Nephron (organoid): ENCODE measurements around the gene CNTN4.

ENCODE experiments used
- H3K27ac Mint-ChIP-seq, 3 experiments: 2 replicates each; pipeline ENCODE4 v1.8.0; 2020; ENCODE audit warnings: mixed read lengths in 3 of 3, mild to moderate bottlenecking in 2 of 3, moderate library complexity in 1 of 3
- H3K27me3 Mint-ChIP-seq: 2 replicates; pipeline ENCODE4 v1.8.0; 2021; ENCODE audit warnings: low read depth, mild to moderate bottlenecking, moderate library complexity, mixed read lengths
- H3K36me3 Mint-ChIP-seq: 2 replicates; pipeline ENCODE4 v1.8.0; 2020; ENCODE audit warnings: low read depth, mixed read lengths
- H3K4me1 Mint-ChIP-seq: 2 replicates; pipeline ENCODE4 v1.8.0; 2020; ENCODE audit warnings: mixed read lengths
- H3K4me3 Mint-ChIP-seq, 3 experiments: 2 replicates each; pipeline ENCODE4 v1.8.0; 2020; ENCODE audit warnings: mild to moderate bottlenecking in 3 of 3, mixed read lengths in 3 of 3, moderate library complexity in 2 of 3
- H3K9me3 Mint-ChIP-seq: 2 replicates; pipeline ENCODE4 v1.8.0; 2020; ENCODE audit warnings: mixed read lengths
- CTCF ChIP-seq, 3 experiments: fragments of 200-600 bp; sonication (generic); IDR thresholded peaks; one replicate each; pipeline ENCODE4 v1.5.0; 2021; ENCODE audit warnings: antibody characterized with exemption in 3 of 3; ENCODE audit not compliant: unreplicated experiment in 3 of 3

The CNTN4 gene

GRCh38 chr3:2247831-2248230, 149.2 kb downstream of the CNTN4 start:
- no peak for TF ChIP-seq CTCF (IDR thresholded peaks at IDR 0.05; ENCODE audit: unreplicated experiment in 3 of 3)
- H3K36me3 Mint-ChIP-seq = no peaks in the 10 kb centered on the region
- no peaks in the 10 kb centered on the region for H3K4me1 Mint-ChIP-seq
- H3K27me3 Mint-ChIP-seq = no peaks in the 10 kb centered on the region
- H3K9me3 Mint-ChIP-seq = no peaks in the 10 kb centered on the region
- no peak overlapping the region for H3K27ac Mint-ChIP-seq
- H3K4me3 Mint-ChIP-seq = no peak overlapping the region

- H3K4me1 Mint-ChIP-seq = no peaks in the 10 kb centered on the region
- no peak for TF ChIP-seq CTCF (IDR thresholded peaks at IDR 0.05; ENCODE audit: unreplicated experiment in 3 of 3)
- no peaks in the 10 kb centered on the region for H3K27me3 Mint-ChIP-seq
- H3K36me3 Mint-ChIP-seq = peaks cover 14% of the 10 kb centered on the region
- H3K4me3 Mint-ChIP-seq = no peak overlapping the region
- H3K9me3 Mint-ChIP-seq = peaks cover 16% of the 10 kb centered on the region
- H3K27ac Mint-ChIP-seq = no peak overlapping the region
Measured at GRCh38 chr3:2250783-2251182, 152.1 kb downstream of the CNTN4 start.

- H3K4me1 Mint-ChIP-seq = no peaks in the 10 kb centered on the region
- TF ChIP-seq CTCF (IDR thresholded peaks at IDR 0.05; ENCODE audit: unreplicated experiment in 3 of 3) = no peak
- no peaks in the 10 kb centered on the region for H3K27me3 Mint-ChIP-seq
- H3K9me3 Mint-ChIP-seq = peaks cover 7% of the 10 kb centered on the region
- H3K27ac Mint-ChIP-seq = no peak overlapping the region
- no peak overlapping the region for H3K4me3 Mint-ChIP-seq
- peaks cover 3% of the 10 kb centered on the region for H3K36me3 Mint-ChIP-seq
Measured at GRCh38 chr3:2261747-2262146, 163.1 kb downstream of the CNTN4 start.

- H3K4me1 Mint-ChIP-seq = no peaks in the 10 kb centered on the region
- peaks cover 3% of the 10 kb centered on the region for H3K36me3 Mint-ChIP-seq
- H3K4me3 Mint-ChIP-seq = no peak overlapping the region
- no peak for TF ChIP-seq CTCF (IDR thresholded peaks at IDR 0.05; ENCODE audit: unreplicated experiment in 3 of 3)
- no peak overlapping the region for H3K27ac Mint-ChIP-seq
- H3K9me3 Mint-ChIP-seq = peaks cover 7% of the 10 kb centered on the region
- H3K27me3 Mint-ChIP-seq = no peaks in the 10 kb centered on the region
Measured at GRCh38 chr3:2262204-2262603, 163.5 kb downstream of the CNTN4 start.

- H3K27ac Mint-ChIP-seq = no peak overlapping the region
Measured at GRCh38 chr3:2266606-2267005, 167.9 kb downstream of the CNTN4 start.

More at GRCh38 chr3:2266606-2267005, 167.9 kb downstream of the CNTN4 start:
- Mint-ChIP-seq H3K4me3 (no peak overlapping the region), H3K27me3 (no peaks in the 10 kb centered on the region), H3K4me1 (no peaks in the 10 kb centered on the region), H3K9me3 (peaks cover 4% of the 10 kb centered on the region), H3K36me3 (no peaks in the 10 kb centered on the region)
- TF ChIP-seq CTCF (IDR thresholded peaks at IDR 0.05; ENCODE audit: unreplicated experiment in 3 of 3) = no peak
